PFSK-1 (cell line): Measurements from ENCODE around the gene METTL17.

Experiments
- FOXP2 ChIP-seq: optimal IDR thresholded peaks from 2 replicates; pipeline ENCODE3; 2011; ENCODE audit warnings: borderline replicate concordance, control low read depth, inconsistent platforms; ENCODE audit not compliant: insufficient read depth; ENCODE audit errors: extremely low read length, extremely low read depth
- POLR2AphosphoS5 ChIP-seq: IDR thresholded peaks from 2 replicates; pipeline ENCODE4 v1.6.1; 2012; ENCODE audit warnings: low read depth, mild to moderate bottlenecking, control low read depth, low read length, moderate library complexity
- REST ChIP-seq, 2 experiments: IDR thresholded peaks; 2 replicates each; pipeline versions ENCODE4 v1.6.1 to v1.8.0; 2011 to 2012; ENCODE audit warnings: low read depth in 2 of 2, low read length in 2 of 2, control low read depth in 1 of 2, inconsistent platforms in 1 of 2, mild to moderate bottlenecking in 1 of 2, moderate library complexity in 1 of 2; ENCODE audit not compliant: insufficient read depth in 1 of 2
- SIN3A ChIP-seq: IDR thresholded peaks from 2 replicates; pipeline ENCODE4 v1.6.1; 2012; ENCODE audit warnings: mild to moderate bottlenecking, low read length, moderate library complexity, borderline replicate concordance; ENCODE audit not compliant: insufficient read depth
- TAF1 ChIP-seq: IDR thresholded peaks from 2 replicates; pipeline ENCODE4 v1.6.1; 2012; ENCODE audit warnings: low read length, control low read depth, borderline replicate concordance; ENCODE audit not compliant: insufficient read depth

Gene METTL17

GRCh38 chr14:20997564-20997963, 7.8 kb downstream of the METTL17 start:
- TF ChIP-seq REST (IDR thresholded peaks at IDR 0.05; ENCODE audit: insufficient read depth in 1 of 2, low read depth in 2 of 2, low read length in 2 of 2) (no peak), POLR2AphosphoS5 (no peak)

- no peak for TF ChIP-seq FOXP2
- no peak for TF ChIP-seq SIN3A
- TF ChIP-seq POLR2AphosphoS5: no peak
- TF ChIP-seq REST (IDR thresholded peaks at IDR 0.05; ENCODE audit: insufficient read depth in 1 of 2, low read depth in 2 of 2, low read length in 2 of 2): no peak
- no peak for TF ChIP-seq TAF1
Observed at GRCh38 chr14:20998139-20998538, 8.4 kb downstream of the METTL17 start.

GRCh38 chr14:20998674-20999366, 9.0 kb downstream of the METTL17 start, which contains the start of gene SLC39A2:
Gene SLC39A2, plus strand, starts transcription at chr14:20999293. Its CDS starts 154 bp downstream, at chr14:20999447.
- TF ChIP-seq FOXP2: no peak

- TF ChIP-seq TAF1: no peak
- no peak for TF ChIP-seq SIN3A
- TF ChIP-seq POLR2AphosphoS5: no peak
- TF ChIP-seq REST (IDR thresholded peaks at IDR 0.05; ENCODE audit: insufficient read depth in 1 of 2, low read depth in 2 of 2, low read length in 2 of 2): no peak
- no peak for TF ChIP-seq FOXP2
Observed at GRCh38 chr14:20999591-20999990, 9.8 kb downstream of the METTL17 start.

GRCh38 chr14:21001218-21001617, 11.4 kb downstream of the METTL17 start:
- TF ChIP-seq POLR2AphosphoS5: no peak
- no peak for TF ChIP-seq SIN3A
- TF ChIP-seq REST (IDR thresholded peaks at IDR 0.05; ENCODE audit: insufficient read depth in 1 of 2, low read depth in 2 of 2, low read length in 2 of 2): no peak
- TF ChIP-seq TAF1: no peak
- no peak for TF ChIP-seq FOXP2

- no peak for TF ChIP-seq REST (IDR thresholded peaks at IDR 0.05; ENCODE audit: insufficient read depth in 1 of 2, low read depth in 2 of 2, low read length in 2 of 2)
Observed at GRCh38 chr14:21003788-21004346, 14.1 kb downstream of the METTL17 start.
